A549 (cell line): ENCODE measurements around the gene TMEM37. TPM values are rescaled to one million over a fixed set of nuclear protein-coding genes. Genes with fewer than 3 reads are reported as not detected.

Experiments
- ATAC-seq, 2 experiments: fragments of 200-7000 bp in 1 of 2; fragments of >200 bp in 1 of 2; cut with Nextera tagmentation in 1 of 2; cut with Tn5 transposase in 1 of 2; 3 replicates each; pipeline versions ENCODE4 v1.8.0 to v1.9.1; 2018 to 2020; ENCODE audit warnings: mild to moderate bottlenecking in 1 of 2, moderate library complexity in 1 of 2
- CTCF ChIA-PET: fragments of 300-600 bp; sonication (Branson Sonifier 250); formaldehyde crosslinking; extraction: SDS; loops from one replicate; lab custom pipeline; 2021; ENCODE audit warnings: antibody characterized with exemption, inconsistent platforms; lab: Yijun Ruan, JAX
- POLR2A ChIA-PET: fragments of 350-600 bp; formaldehyde crosslinking; extraction: SDS; loops from one replicate; lab custom pipeline; 2021; ENCODE audit warnings: antibody characterized with exemption, inconsistent platforms; lab: Yijun Ruan, JAX
- DNase-seq, 2 experiments: peaks; one replicate each; pipeline versions ENCODE4 v3.0.0 to v3.0.0-alpha.2; 2011 to 2016; ENCODE audit warnings: low read depth in 1 of 2, low spot score in 1 of 2
- FAIRE-seq: peaks from 2 replicates; lab custom pipeline; 2011; peaks lifted over from hg19 to GRCh38; lab: Jason Lieb, UNC
- H3K27ac ChIP-seq, 2 experiments: fragments of >200 bp; sonication (Bioruptor Twin); formaldehyde crosslinking; 3 replicates each; pipeline ENCODE4 v1.5.1; 2016 to 2017
- H3K4me1 ChIP-seq: fragments of >200 bp; sonication (Bioruptor Twin); formaldehyde crosslinking; 3 replicates; pipeline ENCODE4 v1.6.1; 2016
- H3K4me2 ChIP-seq: fragments of >200 bp; sonication (Bioruptor Twin); formaldehyde crosslinking; 3 replicates; pipeline ENCODE4 v1.6.1; 2016
- H3K4me3 ChIP-seq: fragments of >200 bp; sonication (Bioruptor Twin); formaldehyde crosslinking; 3 replicates; pipeline ENCODE4 v1.5.1; 2016
- H3K9me3 ChIP-seq: fragments of >200 bp; sonication (Bioruptor Twin); formaldehyde crosslinking; 3 replicates; pipeline ENCODE4 v1.6.1; 2016
- CEBPB ChIP-seq, 2 experiments: fragments of >200 bp in 1 of 2; sonication (Bioruptor Twin) in 1 of 2; formaldehyde crosslinking in 1 of 2; IDR thresholded peaks; 2 replicates each; pipeline ENCODE4 v1.6.1; 2012 to 2016
- CHD2 ChIP-seq: fragments of 150-350 bp; IDR thresholded peaks from 2 replicates; pipeline ENCODE4 v1.6.1; 2014; ENCODE audit warnings: low read length; ENCODE audit not compliant: partially characterized antibody
- CHD4 ChIP-seq: fragments of 200-600 bp; sonication (generic); IDR thresholded peaks from 2 replicates; pipeline ENCODE4 v1.6.1; 2016; ENCODE audit warnings: antibody characterized with exemption, mild to moderate bottlenecking, borderline replicate concordance
- FOSB ChIP-seq: fragments of 250-450 bp; sonication (Bioruptor Pico); IDR thresholded peaks from 2 replicates; pipeline ENCODE4 v1.5.0; 2020; ENCODE audit warnings: mild to moderate bottlenecking, moderate library complexity
- FOSL2 ChIP-seq, 2 experiments: fragments of 450-650 bp in 1 of 2; fragments of >200 bp in 1 of 2; sonication (Bioruptor Twin) in 1 of 2; formaldehyde crosslinking; IDR thresholded peaks; 2 replicates each; pipeline versions ENCODE4 v1.5.0 to v1.6.1; 2016 to 2020; ENCODE audit warnings: mild to moderate bottlenecking in 1 of 2, moderate library complexity in 1 of 2
- GATA3 ChIP-seq: IDR thresholded peaks from 2 replicates; pipeline ENCODE4 v1.6.1; 2012; ENCODE audit warnings: borderline replicate concordance
- HDAC2 ChIP-seq: fragments of 200-600 bp; sonication (generic); IDR thresholded peaks from 2 replicates; pipeline ENCODE4 v1.6.1; 2016
- HOXA7 ChIP-seq: fragments of 250-450 bp; sonication (Bioruptor Pico); IDR thresholded peaks from 2 replicates; pipeline ENCODE4 v1.5.0; 2020; ENCODE audit warnings: mild to moderate bottlenecking, moderate library complexity
- HOXB5 ChIP-seq: fragments of 250-450 bp; sonication (Bioruptor Pico); IDR thresholded peaks from 2 replicates; pipeline ENCODE4 v1.5.0; 2020; ENCODE audit warnings: mild to moderate bottlenecking, moderate library complexity
- PHF8 ChIP-seq: fragments of 200-600 bp; sonication (generic); IDR thresholded peaks from 2 replicates; pipeline ENCODE4 v1.6.1; 2016; ENCODE audit warnings: low read depth, mild to moderate bottlenecking, antibody characterized with exemption, moderate library complexity, borderline replicate concordance
- POLR2AphosphoS2 ChIP-seq: conservative IDR thresholded peaks from 2 replicates; pipeline ENCODE4 v1.6.1; 2012; ENCODE audit warnings: low read length, improper control_type of control experiment, inconsistent platforms
- RCOR1 ChIP-seq: fragments of 150-350 bp; IDR thresholded peaks from 2 replicates; pipeline ENCODE4 v1.6.1; 2014; ENCODE audit warnings: antibody characterized with exemption, low read length, low read depth
- RNF2 ChIP-seq: fragments of 200-600 bp; sonication (generic); IDR thresholded peaks from 2 replicates; pipeline ENCODE4 v1.6.1; 2016; ENCODE audit warnings: low read depth, mild to moderate bottlenecking, antibody characterized with exemption, moderate library complexity, borderline replicate concordance
- TP53 ChIP-seq: fragments of 250-450 bp; sonication (Bioruptor Pico); IDR thresholded peaks from 2 replicates; pipeline ENCODE4 v1.5.0; 2021; ENCODE audit warnings: mild to moderate bottlenecking, moderate library complexity
- WGBS: methylation state at CpG from one replicate; pipeline ENCODE4 v1.1.6; 2017; ENCODE audit errors: missing lambda C conversion rate; 5-methylcytosine and 5-hydroxymethylcytosine counted together
- polyA plus RNA-seq, 4 experiments: library from polyadenylated mRNA; depleted of rRNA in 3 of 4; stranded (reverse); fragments of >200 nt; fragmentation: RNase III in 1 of 4; extraction: RNeasy Plus Mini Kit Qiagen cat#74134 plus additional on column Dnase treatment in 1 of 4; gene quantifications; 2 replicates in 3 of 4; 3 replicates in 1 of 4; pipeline ENCODE4 v1.2.3, GENCODE V29; 2011 to 2017
- TF ChIP-seq, protein P1 (sequence below): fragments of >200 bp; sonication (Bioruptor Twin); formaldehyde crosslinking; IDR thresholded peaks from 3 replicates; pipeline ENCODE4 v1.5.1; 2016

TMEM37 gene
- polyA plus RNA-seq, 2 of the 4 experiments (the other 2 are of a cell fraction) = 5.1 to 7.5 TPM

DNA sequence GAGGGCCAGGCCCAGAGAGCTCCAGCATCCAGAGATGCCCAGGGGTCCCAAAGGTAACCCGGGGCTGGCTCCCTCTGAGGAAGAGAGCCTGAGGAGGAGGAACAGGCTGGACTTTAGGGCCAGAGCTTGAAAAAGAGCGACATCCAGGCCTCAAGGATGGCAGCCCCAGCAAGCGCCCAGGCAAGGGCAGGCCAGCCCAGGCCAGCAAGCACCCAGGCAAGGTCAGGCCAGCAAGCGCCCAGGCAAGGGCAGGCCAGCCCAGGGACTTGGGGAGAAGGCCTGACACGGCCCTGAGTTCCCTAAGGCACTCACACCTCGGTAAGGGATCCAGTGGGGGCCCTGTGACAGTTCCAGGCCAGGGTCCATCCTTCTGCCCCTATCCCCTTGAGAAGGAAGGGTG lies 34.5 kb upstream of the TMEM37 start:
- no peaks in the 10 kb centered on the region for H3K9me3 ChIP-seq
- FAIRE-seq = no peak
- POLR2A ChIA-PET = no interaction called here
- DNase-seq = no peak
- 8% methylated on average over 2 of the region's 6 CpGs for WGBS
- no peak for TF ChIP-seq RNF2
- TF ChIP-seq, protein P1, sequence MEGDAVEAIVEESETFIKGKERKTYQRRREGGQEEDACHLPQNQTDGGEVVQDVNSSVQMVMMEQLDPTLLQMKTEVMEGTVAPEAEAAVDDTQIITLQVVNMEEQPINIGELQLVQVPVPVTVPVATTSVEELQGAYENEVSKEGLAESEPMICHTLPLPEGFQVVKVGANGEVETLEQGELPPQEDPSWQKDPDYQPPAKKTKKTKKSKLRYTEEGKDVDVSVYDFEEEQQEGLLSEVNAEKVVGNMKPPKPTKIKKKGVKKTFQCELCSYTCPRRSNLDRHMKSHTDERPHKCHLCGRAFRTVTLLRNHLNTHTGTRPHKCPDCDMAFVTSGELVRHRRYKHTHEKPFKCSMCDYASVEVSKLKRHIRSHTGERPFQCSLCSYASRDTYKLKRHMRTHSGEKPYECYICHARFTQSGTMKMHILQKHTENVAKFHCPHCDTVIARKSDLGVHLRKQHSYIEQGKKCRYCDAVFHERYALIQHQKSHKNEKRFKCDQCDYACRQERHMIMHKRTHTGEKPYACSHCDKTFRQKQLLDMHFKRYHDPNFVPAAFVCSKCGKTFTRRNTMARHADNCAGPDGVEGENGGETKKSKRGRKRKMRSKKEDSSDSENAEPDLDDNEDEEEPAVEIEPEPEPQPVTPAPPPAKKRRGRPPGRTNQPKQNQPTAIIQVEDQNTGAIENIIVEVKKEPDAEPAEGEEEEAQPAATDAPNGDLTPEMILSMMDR = no peak
- no peak for TF ChIP-seq TP53 (CRISPR knock-in tag)
- TF ChIP-seq CHD2 = no peak
- no peak for TF ChIP-seq GATA3
- TF ChIP-seq HOXB5 = no peak
- TF ChIP-seq CHD4 = no peak
- TF ChIP-seq PHF8 = no peak
- TF ChIP-seq HOXA7 (CRISPR knock-in tag) = no peak
- no peak overlapping the region for H3K4me2 ChIP-seq
- H3K27ac ChIP-seq = no peak overlapping the region
- no peak; a peak in 1 of 6 replicates for ATAC-seq
- CTCF ChIA-PET = interaction anchor here (1.0 to 16.0 kb wide), 3 partner anchors 10 to 78 kb away, joined by 3 to 255 read pairs (median 3); no protein-coding TSS in a partner anchor
- H3K4me3 ChIP-seq = no peak overlapping the region
- no peaks in the 10 kb centered on the region for H3K4me1 ChIP-seq

DNA sequence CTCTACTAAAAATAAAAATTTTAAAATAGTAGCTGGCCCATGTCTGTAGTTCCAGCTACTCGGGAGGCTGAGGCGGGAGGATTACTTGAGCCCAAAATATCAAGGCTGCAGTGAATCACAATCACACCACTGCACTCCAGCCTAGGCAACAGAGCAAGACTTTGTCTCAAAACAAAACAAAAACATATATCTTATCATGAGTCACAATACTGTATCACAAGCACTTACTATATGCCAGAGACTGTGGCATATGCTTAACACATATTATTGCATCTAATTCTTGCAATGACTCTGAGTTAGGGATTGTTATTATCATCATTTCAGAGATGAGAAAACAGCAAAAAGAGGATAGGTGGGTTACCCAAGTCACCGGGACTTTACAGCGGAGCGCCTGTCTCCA lies 29.5 kb upstream of the TMEM37 start:
- H3K4me1 ChIP-seq = no peaks in the 10 kb centered on the region
- H3K4me2 ChIP-seq = no peak overlapping the region
- ChIA-PET CTCF (interaction anchor here (16.0 kb wide), 1 partner anchor 73 kb away, joined by 255 read pairs; no protein-coding TSS in a partner anchor), POLR2A (no interaction called here)
- no peak for FAIRE-seq
- H3K9me3 ChIP-seq = no peaks in the 10 kb centered on the region
- no peak overlapping the region for H3K27ac ChIP-seq
- TF ChIP-seq HOXA7 (CRISPR knock-in tag) (no peak), FOSL2 (IDR thresholded peaks at IDR 0.05) (no peak), FOSL2 (CRISPR knock-in tag; IDR thresholded peaks at IDR 0.05) (no peak), FOSB (CRISPR knock-in tag) (no peak), POLR2AphosphoS2 (no peak), RCOR1 (no peak)
- WGBS = 76% methylated on average over 5 of the region's 5 CpGs
- DNase-seq = no peak
- H3K4me3 ChIP-seq = no peak overlapping the region
- ATAC-seq = no peak

DNA sequence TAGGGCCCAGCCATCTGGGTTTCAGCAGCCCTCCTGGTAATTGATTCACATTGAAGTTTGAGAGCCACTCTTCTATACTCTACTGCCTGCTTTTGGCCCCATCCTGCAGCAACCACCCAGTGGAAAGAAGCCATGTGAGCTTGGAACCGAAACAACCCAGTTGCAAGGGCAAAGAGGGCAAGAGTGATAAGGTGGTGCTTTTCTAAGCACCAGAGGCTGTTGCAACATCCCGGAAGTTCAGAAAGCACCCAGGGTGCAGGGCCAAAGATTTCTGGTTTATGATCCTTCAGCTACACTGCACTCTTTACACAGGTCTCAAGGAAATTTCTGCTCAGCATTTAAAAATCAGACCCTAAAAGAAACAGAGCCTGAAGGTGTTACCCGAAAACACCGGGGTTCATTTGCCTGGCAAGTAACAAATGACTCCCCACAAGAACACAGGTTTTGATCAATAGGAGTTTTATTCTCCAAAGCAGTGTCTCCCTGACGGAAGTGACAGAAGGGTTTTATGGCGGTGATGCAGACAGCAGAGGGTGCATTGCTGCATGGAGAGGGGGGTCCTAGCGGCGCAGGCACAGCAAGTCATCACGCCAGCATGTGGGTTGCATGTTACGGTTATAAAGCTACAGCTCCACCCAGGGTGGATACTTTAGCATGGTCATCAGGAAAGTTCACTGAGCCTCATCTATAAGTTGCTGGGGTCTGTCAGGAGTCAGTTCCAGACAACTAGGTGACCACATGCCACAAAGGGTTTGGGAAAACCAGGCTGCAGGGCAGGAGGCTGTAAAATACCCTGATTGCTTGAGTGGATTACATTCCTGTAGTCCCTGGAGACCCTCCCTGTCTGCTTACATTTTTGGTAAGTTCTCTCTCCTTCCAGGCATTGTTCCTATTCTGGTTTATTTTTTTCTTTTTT lies 28.8 kb upstream of the TMEM37 start:
- 64% methylated on average over 10 of the region's 10 CpGs for WGBS
- ChIA-PET CTCF (interaction anchor here (16.0 kb wide), 1 partner anchor 72 kb away, joined by 255 read pairs; no protein-coding TSS in a partner anchor), POLR2A (no interaction called here)
- H3K27ac ChIP-seq = no peak overlapping the region
- TF ChIP-seq CEBPB (IDR thresholded peaks at IDR 0.05) = peak; percentile 21 to 37; a peak in 1 of 4 replicates
- TF ChIP-seq GATA3 = no peak
- no peak for TF ChIP-seq HDAC2
- TF ChIP-seq, protein P1 = no peak
- no peak for DNase-seq
- no peak; a peak in 1 of 6 replicates for ATAC-seq
- H3K4me1 ChIP-seq = no peaks in the 10 kb centered on the region
- H3K9me3 ChIP-seq = no peaks in the 10 kb centered on the region
- FAIRE-seq = no peak
- H3K4me3 ChIP-seq = no peak overlapping the region
- peak overlapping the region; percentile 17; the same call in 1 of the 3 replicates for H3K4me2 ChIP-seq
